ENCODE measurements around the gene NRXN3. TPM values are rescaled to one million over a fixed set of nuclear protein-coding genes. Genes with fewer than 3 reads are reported as not detected.

NRXN3 gene
- total and polyA plus RNA-seq, 2 donors (not counting 1 experiment from before 2014, with no cell fraction given): not detected

DNA sequence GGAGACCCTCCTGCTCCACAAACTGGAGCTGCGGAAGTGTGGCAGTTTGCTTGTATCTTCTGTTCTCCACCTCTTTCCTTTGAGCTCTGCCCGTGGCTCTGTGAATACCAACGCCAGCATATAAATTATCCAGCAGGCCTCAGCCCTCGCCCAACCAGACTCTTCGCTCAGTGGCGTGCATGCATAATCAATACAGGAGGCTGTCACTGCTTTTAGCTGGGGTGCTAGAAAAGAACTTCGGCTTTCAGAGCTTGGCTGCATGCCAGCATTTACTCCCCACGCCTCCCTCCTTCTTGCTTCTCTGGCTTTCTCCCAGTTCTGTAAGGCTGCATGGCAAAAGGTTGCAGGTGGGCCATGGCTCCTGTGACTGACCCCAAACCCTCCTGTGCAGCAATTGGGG lies 26.9 kb downstream of the NRXN3 start:
- WGBS (ENCODE audit: insufficient coverage): 92% methylated on average over 7 of the region's 8 CpGs
- no peak for ATAC-seq (ENCODE audit: low read depth)
- H2AFZ ChIP-seq (ENCODE audit: insufficient read depth, low read depth, low read length, poor library complexity, severe bottlenecking): no peak overlapping the region
- TF ChIP-seq EZH2 (IDR thresholded peaks at IDR 0.05; ENCODE audit: borderline replicate concordance, insufficient read depth, low read depth, low read length, poor library complexity, severe bottlenecking): no peak
- no peak for TF ChIP-seq CTCF (IDR thresholded peaks at IDR 0.05)
- H3K79me2 ChIP-seq (ENCODE audit: control insufficient read depth, insufficient read depth, low read length): no peaks in the 10 kb centered on the region
- H3K27me3 Mint-ChIP-seq: no peaks in the 10 kb centered on the region
- H3K4me1 Mint-ChIP-seq: peaks cover 9% of the 10 kb centered on the region
- H3K9me3 ChIP-seq (ENCODE audit: control extremely low read depth in 1 of 3, control insufficient read depth in 2 of 3, insufficient read depth in 1 of 3, low read length in 2 of 3): peaks cover 0 to 3% (median 0%) of the 10 kb centered on the region in 3 donors
- H3K27me3 ChIP-seq (replicated peaks in 1 of 4; ENCODE audit: control extremely low read depth in 1 of 4, control insufficient read depth in 3 of 4, insufficient read depth in 4 of 4, low read length in 3 of 4): no peaks in the 10 kb centered on the region
- intact Hi-C loops (cut with micrococcal nuclease): no loop called here
- POLR2A ChIA-PET: no interaction called here
- H3K4me3 Mint-ChIP-seq: no peak overlapping the region
- H3K4me1 ChIP-seq (ENCODE audit: control insufficient read depth in 2 of 2, insufficient read depth in 2 of 2, low read length in 2 of 2): peaks cover 2 to 11% of the 10 kb centered on the region in 2 donors
- H3K36me3 ChIP-seq (replicated peaks in 1 of 2; ENCODE audit: control extremely low read depth in 1 of 2, control insufficient read depth in 1 of 2, extremely low read depth in 1 of 2, insufficient read depth in 2 of 2, low read length in 1 of 2): no peaks in the 10 kb centered on the region
- no peak for DNase-seq
- CTCF ChIA-PET: no interaction called here
- no peaks in the 10 kb centered on the region for H3K9me3 Mint-ChIP-seq (ENCODE audit: insufficient read depth)
- no peak overlapping the region for H3K4me2 ChIP-seq (replicated peaks; ENCODE audit: low read depth, low read length, poor library complexity, severe bottlenecking)
- H3K27ac Mint-ChIP-seq: no peak overlapping the region
- H3K27ac ChIP-seq (ENCODE audit: low read length in 2 of 2): no peak overlapping the region
- H3K4me3 ChIP-seq (ENCODE audit: control extremely low read depth in 1 of 5, extremely low read depth in 1 of 5, insufficient read depth in 1 of 5, low read depth in 2 of 5, low read length in 4 of 5): no peak overlapping the region
- H4K20me1 ChIP-seq (ENCODE audit: control insufficient read depth, insufficient read depth, low read length, poor library complexity, severe bottlenecking): no peaks in the 10 kb centered on the region
- H3K9ac ChIP-seq (ENCODE audit: low read length): no peak overlapping the region

- WGBS (ENCODE audit: insufficient coverage): 0% methylated on average over 5 of the region's 5 CpGs
- H3K4me1 ChIP-seq (ENCODE audit: control insufficient read depth in 2 of 2, insufficient read depth in 2 of 2, low read length in 2 of 2): peaks cover 8 to 16% of the 10 kb centered on the region in 2 donors
- H3K4me3 ChIP-seq (ENCODE audit: control extremely low read depth in 1 of 5, extremely low read depth in 1 of 5, insufficient read depth in 1 of 5, low read depth in 2 of 5, low read length in 4 of 5): no peak overlapping the region
- H2AFZ ChIP-seq (ENCODE audit: insufficient read depth, low read depth, low read length, poor library complexity, severe bottlenecking): no peak overlapping the region
- no peaks in the 10 kb centered on the region for H3K79me2 ChIP-seq (ENCODE audit: control insufficient read depth, insufficient read depth, low read length)
- H3K9me3 ChIP-seq (ENCODE audit: control extremely low read depth in 1 of 3, control insufficient read depth in 2 of 3, insufficient read depth in 1 of 3, low read length in 2 of 3): peaks cover 0 to 3% (median 0%) of the 10 kb centered on the region in 3 donors
- ATAC-seq (ENCODE audit: low read depth) (no peak), DNase-seq (peak; percentile 5)
- POLR2A ChIA-PET: no interaction called here
- Mint-ChIP-seq H3K27me3 (no peaks in the 10 kb centered on the region), H3K4me1 (peaks cover 18% of the 10 kb centered on the region), H3K27ac (no peak overlapping the region), H3K9me3 (ENCODE audit: insufficient read depth) (no peaks in the 10 kb centered on the region), H3K4me3 (peak overlapping the region; percentile 9)
- no peaks in the 10 kb centered on the region for H3K36me3 ChIP-seq (replicated peaks in 1 of 2; ENCODE audit: control extremely low read depth in 1 of 2, control insufficient read depth in 1 of 2, extremely low read depth in 1 of 2, insufficient read depth in 2 of 2, low read length in 1 of 2)
- no peaks in the 10 kb centered on the region for H3K27me3 ChIP-seq (replicated peaks in 1 of 4; ENCODE audit: control extremely low read depth in 1 of 4, control insufficient read depth in 3 of 4, insufficient read depth in 4 of 4, low read length in 3 of 4)
- peak overlapping the region; percentile 40 for H3K4me2 ChIP-seq (replicated peaks; ENCODE audit: low read depth, low read length, poor library complexity, severe bottlenecking)
- CTCF ChIA-PET: no interaction called here
- no peak overlapping the region for H3K27ac ChIP-seq (ENCODE audit: low read length in 2 of 2)
- H4K20me1 ChIP-seq (ENCODE audit: control insufficient read depth, insufficient read depth, low read length, poor library complexity, severe bottlenecking): no peaks in the 10 kb centered on the region
- H3K9ac ChIP-seq (ENCODE audit: low read length): no peak overlapping the region
- no peak for TF ChIP-seq CTCF (IDR thresholded peaks at IDR 0.05)
- TF ChIP-seq EZH2 (IDR thresholded peaks at IDR 0.05; ENCODE audit: borderline replicate concordance, insufficient read depth, low read depth, low read length, poor library complexity, severe bottlenecking): no peak
- intact Hi-C loops (cut with micrococcal nuclease): no loop called here
Measured at GRCh38 chr14:78202163-78202562, 32.0 kb downstream of the NRXN3 start.
